Osteocyte (in vitro differentiated cells): Measurements from ENCODE around the gene PLEKHJ1. TPM values are rescaled to one million over a fixed set of nuclear protein-coding genes. Genes with fewer than 3 reads are reported as not detected.
A peak's percentile ranks its signal among the peaks of the same experiment; 100 is the strongest.

Experiments
- DNase-seq: peaks from one replicate; pipeline ENCODE4 v3.0.0; 2021; ENCODE audit warnings: mixed read lengths; ENCODE audit not compliant: unreplicated experiment; ENCODE audit errors: extremely low spot score
- H3K27ac Mint-ChIP-seq: one replicate; pipeline ENCODE4 v1.8.0; 2021; ENCODE audit warnings: mild to moderate bottlenecking, mixed read lengths; ENCODE audit not compliant: unreplicated experiment
- H3K27me3 Mint-ChIP-seq: one replicate; pipeline ENCODE4 v1.8.0; 2021; ENCODE audit warnings: mixed read lengths; ENCODE audit not compliant: unreplicated experiment
- H3K36me3 Mint-ChIP-seq: one replicate; pipeline ENCODE4 v1.8.0; 2021; ENCODE audit warnings: mixed read lengths; ENCODE audit not compliant: unreplicated experiment
- H3K4me1 Mint-ChIP-seq: one replicate; pipeline ENCODE4 v1.8.0; 2021; ENCODE audit warnings: mixed read lengths; ENCODE audit not compliant: unreplicated experiment
- H3K4me3 Mint-ChIP-seq: one replicate; pipeline ENCODE4 v1.8.0; 2021; ENCODE audit warnings: mild to moderate bottlenecking, moderate library complexity, mixed read lengths; ENCODE audit not compliant: unreplicated experiment
- H3K9me3 Mint-ChIP-seq: one replicate; pipeline ENCODE4 v1.8.0; 2021; ENCODE audit warnings: mixed read lengths; ENCODE audit not compliant: unreplicated experiment
- CTCF ChIP-seq: fragments of 200-600 bp; sonication (generic); IDR thresholded peaks from 2 replicates; pipeline ENCODE4 v1.5.0; 2021; ENCODE audit warnings: antibody characterized with exemption, mild to moderate bottlenecking, moderate library complexity
- total RNA-seq: library from RNA; stranded (reverse); gene quantifications from 2 replicates; pipeline ENCODE4 v1.2.1, GENCODE V29; 2021

Gene PLEKHJ1
- total RNA-seq, 1 donor from 2014 or later, result 40.7 TPM

GRCh38 chr19:2193807-2194206, 42.3 kb downstream of the PLEKHJ1 start:
- Mint-ChIP-seq H3K27me3 (no peaks in the 10 kb centered on the region), H3K4me3 (no peak overlapping the region)
- TF ChIP-seq CTCF, result no peak

GRCh38 chr19:2192862-2193261, 43.3 kb downstream of the PLEKHJ1 start:
- Mint-ChIP-seq H3K27me3 (no peaks in the 10 kb centered on the region), H3K4me1 (peaks cover 2% of the 10 kb centered on the region), H3K9me3 (no peaks in the 10 kb centered on the region), H3K36me3 (peaks cover 18% of the 10 kb centered on the region), H3K4me3 (no peak overlapping the region), H3K27ac (no peak overlapping the region)
- no peak for TF ChIP-seq CTCF
- no peak for DNase-seq

More at GRCh38 chr19:2193807-2194206, 42.3 kb downstream of the PLEKHJ1 start:
- Mint-ChIP-seq H3K27ac (no peak overlapping the region), H3K9me3 (no peaks in the 10 kb centered on the region), H3K36me3 (peaks cover 18% of the 10 kb centered on the region), H3K4me1 (peaks cover 1% of the 10 kb centered on the region)
- DNase-seq, result no peak

- TF ChIP-seq CTCF, result no peak
- peaks cover 13% of the 10 kb centered on the region for H3K4me1 Mint-ChIP-seq
- H3K27me3 Mint-ChIP-seq, result no peaks in the 10 kb centered on the region
These were observed 44.4 kb downstream of the PLEKHJ1 start for GRCh38 chr19:2191456-2192310.

GRCh38 chr19:2190848-2191455, 45.2 kb downstream of the PLEKHJ1 start:
- Mint-ChIP-seq H3K4me1 (peaks cover 21% of the 10 kb centered on the region), H3K27ac (peak overlapping the region; percentile 34), H3K27me3 (no peaks in the 10 kb centered on the region), H3K9me3 (no peaks in the 10 kb centered on the region), H3K36me3 (peaks cover 18% of the 10 kb centered on the region), H3K4me3 (no peak overlapping the region)
- TF ChIP-seq CTCF, result no peak
- no peak for DNase-seq

More at GRCh38 chr19:2191456-2192310, 44.4 kb downstream of the PLEKHJ1 start:
- Mint-ChIP-seq H3K36me3 (peaks cover 18% of the 10 kb centered on the region), H3K4me3 (no peak overlapping the region), H3K27ac (no peak overlapping the region), H3K9me3 (no peaks in the 10 kb centered on the region)
- DNase-seq, result no peak

GRCh38 chr19:2189880-2190279, 46.2 kb downstream of the PLEKHJ1 start:
- no peak overlapping the region for H3K27ac Mint-ChIP-seq
- no peak for DNase-seq
- peaks cover 16% of the 10 kb centered on the region for H3K36me3 Mint-ChIP-seq
- no peaks in the 10 kb centered on the region for H3K27me3 Mint-ChIP-seq
- no peak for TF ChIP-seq CTCF
- H3K9me3 Mint-ChIP-seq, result no peaks in the 10 kb centered on the region
- H3K4me1 Mint-ChIP-seq, result peaks cover 31% of the 10 kb centered on the region
- H3K4me3 Mint-ChIP-seq, result no peak overlapping the region
